GM21447 (cell line): ENCODE data around the gene FEZ2.

Experiments
- ATAC-seq: cut with Tn5 transposase; IDR thresholded peaks from one replicate; pipeline ENCODE4 v1.9.1; 2021; ENCODE audit not compliant: unreplicated experiment

FEZ2 gene

DNA sequence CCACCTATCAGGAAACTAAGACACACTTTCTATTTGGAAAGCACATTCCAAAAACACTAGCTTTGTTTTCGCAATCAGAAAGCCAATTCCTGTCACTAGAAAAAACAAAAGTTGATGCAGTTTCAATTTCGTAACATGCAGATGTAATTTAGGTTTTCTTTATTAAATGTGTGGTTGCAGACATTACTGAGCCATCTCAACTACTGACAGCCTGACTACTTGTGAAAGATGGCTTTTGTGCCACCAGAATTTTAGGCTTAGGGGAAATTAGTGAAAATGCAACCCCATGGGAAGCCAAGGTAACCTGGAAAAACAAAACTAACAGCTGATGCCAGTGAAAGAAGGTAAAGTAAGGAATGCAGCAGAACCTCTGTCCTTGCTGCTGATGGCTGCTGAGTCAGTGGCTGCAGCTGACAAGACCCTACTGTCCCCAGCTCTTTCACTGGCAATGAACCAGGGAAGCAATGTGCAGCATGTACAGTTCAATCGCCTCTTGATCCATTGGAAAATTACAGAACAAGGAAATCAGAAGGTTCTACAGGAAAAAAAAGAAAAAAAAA is 34.9 kb downstream of the FEZ2 start:
- ATAC-seq, result no peak

DNA sequence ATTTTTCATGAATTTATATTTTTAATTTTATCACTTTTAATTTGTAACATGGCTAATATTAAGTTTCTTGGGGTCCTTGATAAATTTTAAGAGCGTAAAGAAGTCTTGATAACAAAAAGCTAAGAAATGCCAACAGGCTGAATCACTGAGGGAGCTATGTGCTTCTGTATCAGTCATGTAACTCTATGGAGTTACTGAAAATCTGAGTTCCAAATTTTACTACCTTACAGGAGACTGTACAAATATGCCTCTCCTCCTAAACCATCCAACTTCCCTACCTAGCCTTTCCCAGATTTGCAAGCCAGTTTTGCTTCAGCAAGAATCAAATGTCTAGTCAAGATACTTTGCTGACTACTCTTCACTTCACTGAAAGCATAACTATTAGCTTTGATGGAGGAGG is 35.7 kb downstream of the FEZ2 start:
- ATAC-seq, result no peak

DNA sequence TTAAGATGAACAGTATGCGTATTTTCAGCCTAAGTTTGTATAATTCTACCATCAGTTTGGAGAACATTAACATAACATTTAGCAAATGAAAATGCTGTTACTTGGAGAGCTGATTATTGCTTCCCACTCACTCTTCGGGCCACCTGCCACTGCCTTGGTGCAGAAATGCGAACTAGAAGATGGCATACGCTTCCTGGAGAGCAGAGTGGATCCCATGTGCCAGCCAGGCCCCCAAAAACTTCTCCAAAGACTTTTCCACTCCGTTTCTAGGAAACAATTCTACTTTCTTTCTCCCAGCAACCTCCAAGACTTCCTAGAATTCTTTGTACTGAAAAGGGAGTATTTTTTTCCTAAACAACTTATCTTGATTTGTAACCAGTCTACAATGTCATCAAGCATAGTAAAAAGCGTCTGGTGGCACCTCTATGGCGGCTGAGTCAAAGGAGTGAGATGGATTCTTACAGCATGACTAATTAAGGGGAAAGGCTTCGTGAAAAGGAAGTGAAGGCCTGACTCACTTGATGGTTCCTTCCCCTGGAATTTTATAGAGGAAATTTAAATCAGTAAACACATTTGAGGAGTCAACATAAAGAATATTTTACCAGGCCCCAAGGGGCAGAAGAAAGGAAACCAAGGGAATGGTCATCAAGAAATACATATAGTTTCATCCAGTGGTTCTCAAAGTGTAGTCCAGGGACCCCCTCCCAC is 36.6 kb downstream of the FEZ2 start:
- ATAC-seq, result no peak

DNA sequence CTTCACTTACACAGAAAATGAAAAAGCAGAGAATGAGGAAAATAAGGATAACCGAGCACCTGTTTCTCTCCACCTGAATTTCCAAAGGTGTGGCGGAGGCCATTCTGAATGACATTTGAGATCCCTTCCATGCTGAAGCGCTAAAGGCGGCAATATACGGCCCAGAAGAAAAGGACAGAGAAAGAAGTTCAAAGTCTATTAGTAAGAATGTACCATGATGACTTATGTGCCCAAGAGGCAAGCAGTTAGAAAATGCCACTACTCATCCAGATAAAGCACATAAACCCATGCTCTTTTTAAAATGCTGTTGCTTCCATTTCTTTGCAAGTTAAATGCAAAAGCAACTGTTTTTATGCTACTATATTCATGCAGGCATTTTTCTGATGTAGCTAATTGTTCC is 37.2 kb downstream of the FEZ2 start:
- no peak for ATAC-seq

DNA sequence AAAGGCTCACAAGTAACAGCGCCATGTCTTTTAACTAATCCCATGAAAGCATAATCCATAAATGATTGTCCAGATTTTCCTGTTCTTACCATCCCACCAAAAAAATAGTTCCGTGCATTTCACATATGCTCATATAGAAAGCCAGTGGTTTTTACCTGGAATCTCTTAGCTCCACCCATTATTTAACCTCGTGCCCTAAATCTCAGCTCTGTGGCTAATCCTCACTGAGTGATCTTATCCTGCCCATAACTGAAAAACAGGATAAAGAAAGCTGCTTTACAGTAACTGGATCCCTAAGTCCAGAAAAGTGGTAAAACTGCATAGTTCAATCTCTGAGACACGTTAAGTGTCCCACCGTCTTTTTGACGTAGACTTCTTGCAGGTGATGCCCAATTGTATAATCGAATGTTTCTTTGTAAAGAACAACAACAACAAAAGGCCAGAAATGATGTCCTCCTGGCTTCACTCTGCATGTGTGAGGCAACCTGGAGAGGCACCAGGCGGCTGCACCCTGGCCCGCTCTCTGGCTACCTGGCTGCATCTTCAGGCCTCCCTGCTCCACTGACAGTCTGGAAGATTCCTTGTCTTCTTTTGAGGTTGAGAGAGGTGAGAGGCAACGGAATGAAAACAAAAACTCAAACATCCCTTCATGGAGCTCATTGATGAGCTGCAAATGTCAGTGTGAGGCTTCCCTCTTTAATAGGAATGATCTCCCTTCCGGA is 38.6 kb downstream of the FEZ2 start:
- ATAC-seq, result no peak

DNA sequence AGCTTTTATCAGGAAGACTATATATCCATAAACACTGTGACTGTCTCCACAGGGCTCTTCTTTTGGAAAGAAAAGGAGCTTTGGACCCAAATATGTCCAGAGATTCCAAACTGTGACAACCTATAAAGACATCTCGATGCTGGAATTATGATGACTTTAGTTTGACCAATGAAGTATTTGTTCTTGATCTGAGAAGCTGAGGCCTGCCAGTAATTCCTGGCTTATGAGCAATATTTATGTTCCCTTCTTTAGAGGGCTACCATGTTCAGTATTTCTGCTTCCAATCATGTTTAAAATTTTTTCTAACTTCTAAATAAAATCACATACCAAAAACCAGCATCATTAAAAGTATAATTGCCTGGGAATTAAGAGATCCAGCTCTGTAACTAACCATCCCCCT is 41.1 kb downstream of the FEZ2 start:
- no peak for ATAC-seq

DNA sequence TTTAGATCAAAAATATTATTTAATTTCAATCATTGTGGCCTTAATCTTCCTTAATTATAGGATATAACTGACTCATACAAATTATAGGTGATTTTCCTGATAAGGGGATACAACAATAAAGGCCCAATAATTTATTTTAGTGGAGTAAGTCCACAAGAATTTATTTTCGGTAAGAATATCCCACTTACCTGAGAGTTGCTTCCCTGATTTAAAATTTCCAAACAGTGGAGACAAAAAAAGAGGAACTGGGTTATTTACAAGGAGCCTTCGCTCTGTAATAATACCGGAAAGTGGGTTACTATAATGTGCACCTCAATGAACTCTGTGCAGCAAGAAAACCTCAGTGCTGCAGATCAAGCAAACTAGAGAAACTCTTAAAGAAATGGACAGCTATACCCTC is 42.2 kb downstream of the FEZ2 start:
- ATAC-seq, result no peak

DNA sequence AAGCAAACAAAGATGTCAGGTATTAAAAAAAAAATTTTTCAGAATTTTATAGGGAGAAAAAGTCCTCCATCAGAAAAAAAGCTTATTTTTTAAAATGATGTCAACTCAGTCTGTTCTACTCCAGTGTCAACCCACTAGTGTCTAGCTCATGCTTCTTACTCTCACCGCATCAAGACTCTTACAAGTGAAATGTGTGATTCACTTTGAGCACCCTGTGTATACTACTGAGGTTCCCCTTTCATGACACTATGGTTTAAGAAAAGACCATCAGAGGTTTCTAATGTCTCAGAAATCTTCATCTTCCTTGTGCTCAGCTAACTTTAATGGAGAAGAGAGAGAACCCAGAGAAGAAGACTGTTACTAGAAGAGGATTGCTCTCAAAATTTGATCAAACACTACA is 43.4 kb downstream of the FEZ2 start:
- ATAC-seq, result no peak

DNA sequence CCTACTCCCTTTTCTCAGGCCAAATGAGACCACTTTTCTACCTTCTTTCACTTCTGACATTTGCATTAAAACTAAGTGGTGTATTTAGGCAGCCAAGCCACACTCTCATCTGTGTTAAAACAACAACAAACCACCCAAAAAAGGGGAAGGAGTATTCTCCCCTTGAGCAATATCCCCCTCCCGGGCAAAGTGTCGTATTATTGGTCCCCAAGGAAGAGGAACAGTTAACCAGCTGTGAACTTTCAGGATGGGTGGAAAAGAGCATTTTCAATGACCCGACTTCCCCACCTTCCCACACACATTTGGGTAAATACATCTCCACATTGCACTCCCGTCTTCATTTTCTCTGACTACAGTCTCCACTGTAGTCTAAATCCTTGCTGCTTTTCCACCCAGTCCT is 44.3 kb downstream of the FEZ2 start:
- no peak for ATAC-seq

DNA sequence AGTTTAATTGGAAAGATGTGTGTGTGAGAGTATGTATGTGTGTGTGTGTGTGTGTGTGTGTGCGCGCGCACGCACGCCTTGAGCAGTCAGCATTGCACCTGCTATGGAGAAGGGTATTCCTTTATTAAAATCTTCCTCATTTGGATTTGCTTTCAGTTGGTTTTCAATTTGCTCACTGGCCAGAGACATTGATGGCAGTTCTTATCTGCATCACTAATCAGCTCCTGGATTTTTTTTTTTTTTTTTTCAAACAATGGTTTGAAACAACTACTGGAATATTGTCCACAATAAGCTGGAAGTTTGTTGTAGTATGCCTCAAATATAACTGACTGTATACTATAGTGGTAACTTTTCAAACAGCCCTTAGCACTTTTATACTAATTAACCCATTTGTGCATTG is 48.0 kb downstream of the FEZ2 start:
- ATAC-seq, result no peak

DNA sequence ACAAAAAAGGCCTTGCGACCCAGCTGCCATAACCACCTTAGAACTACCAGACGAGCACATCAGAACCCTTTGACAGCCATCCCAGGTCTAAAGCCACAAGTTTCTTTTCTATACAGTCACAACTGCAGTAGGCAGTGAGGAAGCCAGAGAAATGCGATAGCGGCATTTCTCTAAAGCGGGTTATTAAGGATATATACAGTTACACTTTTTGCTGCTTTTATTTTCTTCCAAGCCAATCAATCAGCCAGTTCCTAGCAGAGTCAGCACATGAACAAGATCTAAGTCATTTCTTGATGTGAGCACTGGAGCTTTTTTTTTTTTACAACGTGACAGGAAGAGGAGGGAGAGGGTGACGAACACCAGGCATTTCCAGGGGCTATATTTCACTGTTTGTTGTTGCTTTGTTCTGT is 48.8 kb downstream of the FEZ2 start:
- ATAC-seq, result no peak

DNA sequence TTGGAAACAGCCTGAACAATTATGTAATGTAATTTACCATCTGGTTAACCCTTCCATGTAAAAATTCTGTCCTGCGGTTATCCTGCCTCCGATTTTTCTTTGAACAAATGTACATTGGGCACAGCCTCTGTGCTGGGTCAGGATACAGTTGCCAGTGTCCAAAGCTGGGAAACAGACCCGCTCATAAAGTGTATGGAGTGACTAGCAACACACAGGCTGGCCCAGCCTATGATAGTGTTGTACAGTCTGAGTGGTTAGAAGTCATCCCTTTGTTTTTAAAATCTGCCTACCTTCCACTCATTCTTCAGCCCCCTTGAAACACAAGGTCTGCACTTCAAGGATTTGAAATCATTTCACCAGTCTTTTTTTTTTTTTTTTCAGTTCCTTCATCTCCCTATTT is 50.1 kb downstream of the FEZ2 start:
- no peak for ATAC-seq

DNA sequence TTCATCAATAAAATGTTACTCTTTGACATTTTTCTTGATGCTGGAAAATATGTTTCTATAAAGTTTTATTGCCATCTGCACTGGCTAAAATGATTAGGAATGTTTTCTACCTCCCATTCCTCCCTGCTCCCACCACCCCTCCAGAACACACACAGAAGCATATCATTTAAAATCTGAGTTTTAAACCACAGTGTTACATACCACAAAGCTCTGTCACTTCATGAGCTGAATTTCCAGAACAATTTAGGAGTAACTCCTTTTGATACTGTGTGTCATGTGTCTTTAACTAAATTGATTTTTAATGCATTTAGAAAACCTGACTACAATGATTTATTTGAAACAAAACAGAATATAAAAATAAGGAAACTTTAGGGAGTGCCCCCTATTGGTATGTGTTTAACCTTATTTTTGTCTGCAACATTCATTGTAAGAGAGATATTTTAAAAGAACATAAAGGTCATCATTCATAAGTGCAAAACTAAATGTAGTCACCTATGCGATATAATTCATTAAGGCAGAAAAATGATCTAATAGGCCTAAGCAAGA is 52.0 kb downstream of the FEZ2 start:
- ATAC-seq, result no peak

DNA sequence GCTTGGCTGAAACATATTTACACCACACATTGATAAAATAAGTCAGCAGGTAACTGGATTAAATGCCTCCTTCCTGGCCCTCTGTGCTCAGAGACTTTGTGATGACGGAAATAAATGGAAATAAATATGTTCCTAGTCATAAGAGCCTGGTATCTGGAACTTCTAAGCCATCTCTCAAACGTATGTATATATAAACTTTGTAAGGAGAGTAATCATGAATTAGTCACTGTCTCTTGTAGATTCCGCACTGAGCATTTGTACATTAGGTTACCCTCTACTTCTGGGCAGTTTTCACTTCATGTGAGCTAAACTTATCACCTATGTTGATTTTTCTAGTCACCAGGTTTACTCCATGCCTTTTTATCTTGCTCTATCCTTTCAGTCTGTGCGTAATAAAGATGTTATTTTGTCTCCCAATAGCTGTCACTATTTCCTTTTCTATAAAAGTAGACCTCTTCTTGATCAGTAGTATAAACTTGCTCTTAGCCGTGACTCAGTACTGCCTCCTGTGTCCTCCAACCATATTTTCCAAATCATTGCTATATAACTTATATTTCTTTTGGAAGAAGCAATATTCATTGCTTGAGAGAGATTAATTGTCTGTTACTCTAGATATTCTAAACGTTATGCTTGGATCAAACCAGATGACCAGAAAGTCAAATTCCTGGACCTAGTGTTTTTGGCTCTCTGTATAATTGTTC is 53.2 kb downstream of the FEZ2 start:
- no peak for ATAC-seq

DNA sequence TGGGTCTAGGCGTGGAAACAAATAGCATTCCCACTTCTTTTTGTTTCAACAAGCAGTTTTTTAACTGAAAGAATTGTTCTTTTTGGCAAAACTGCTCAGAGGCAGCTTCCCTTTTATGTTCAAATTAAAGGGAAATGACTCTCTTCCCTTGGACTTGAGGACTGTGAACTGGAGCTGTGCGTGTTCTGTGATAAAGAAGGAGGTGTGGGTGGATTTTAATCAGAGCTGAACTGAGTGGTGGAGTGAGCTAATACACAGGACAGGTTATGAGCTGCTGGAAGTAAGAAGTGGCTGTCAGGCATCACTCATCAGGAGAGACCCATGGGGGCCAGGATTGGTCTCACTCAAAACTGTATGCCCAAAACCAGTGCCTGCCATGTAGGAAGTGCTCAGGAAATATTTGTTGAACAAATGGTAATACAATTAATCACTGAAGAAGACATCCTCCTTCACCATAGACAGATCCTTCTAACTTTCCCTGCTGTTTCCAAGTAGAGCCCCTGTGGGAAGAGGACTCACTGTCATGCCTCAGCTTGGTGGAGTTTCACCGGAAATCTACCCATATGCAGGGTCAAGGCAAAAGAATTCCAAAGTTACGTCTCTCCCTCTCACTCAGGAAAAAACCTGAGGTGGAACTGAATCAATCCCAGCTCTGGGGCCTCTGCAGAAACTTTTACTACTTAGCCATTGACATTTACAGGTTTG is 55.9 kb downstream of the FEZ2 start:
- ATAC-seq, result no peak

DNA sequence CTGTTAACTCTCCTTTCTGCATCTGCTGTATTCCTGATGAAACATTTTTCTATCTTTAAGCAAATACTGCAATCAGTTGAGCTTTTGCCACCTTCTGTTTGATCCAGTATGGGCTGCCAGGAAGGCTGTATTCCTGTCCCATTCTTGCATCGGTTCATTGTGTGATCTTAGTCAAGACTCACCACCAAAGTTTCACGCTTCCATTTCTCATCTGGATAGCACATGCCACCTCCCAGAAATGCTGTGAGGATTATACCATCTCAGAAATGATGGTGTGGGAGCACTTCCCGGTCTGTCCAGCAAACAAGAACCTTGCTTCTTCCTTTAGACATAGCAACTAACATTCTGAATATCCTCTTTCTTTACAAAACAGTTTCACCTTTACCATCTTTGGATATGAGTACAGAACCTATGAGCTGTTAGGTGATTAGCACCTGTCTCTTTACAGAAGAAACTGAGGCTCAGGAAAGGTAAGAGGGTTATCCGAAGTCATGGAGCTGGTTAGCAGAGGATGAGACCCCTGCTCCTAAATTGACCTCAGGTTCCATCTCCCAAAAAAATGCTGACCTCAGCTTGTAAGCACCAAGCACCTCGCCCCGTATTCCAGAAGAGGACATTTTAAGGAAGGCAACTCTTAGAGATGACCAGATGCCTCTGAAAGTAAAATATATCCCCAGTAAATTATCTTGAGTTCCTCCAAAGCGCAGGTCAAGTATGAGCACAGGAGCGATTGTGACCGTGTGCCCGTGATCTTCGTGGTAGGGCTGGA is 56.8 kb downstream of the FEZ2 start:
- no peak for ATAC-seq

DNA sequence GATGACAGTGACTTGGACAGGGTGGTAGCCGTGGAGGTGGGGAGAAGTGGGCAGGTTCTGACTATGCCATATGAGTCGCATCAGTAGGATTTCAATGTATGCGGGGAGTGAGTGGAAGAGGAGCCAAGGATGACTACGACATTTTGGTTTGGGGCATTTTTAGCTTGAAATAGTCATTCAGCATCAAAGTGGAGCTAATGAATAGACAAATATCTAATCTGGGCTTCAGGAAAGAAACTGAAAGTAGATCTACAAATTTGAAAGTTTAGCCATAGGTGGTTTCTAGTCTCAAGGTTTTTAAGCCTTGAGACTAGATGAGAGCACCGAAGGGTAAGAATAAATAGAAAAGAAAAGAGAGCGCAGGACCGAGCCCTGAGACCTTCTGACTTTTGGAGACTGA is 58.3 kb downstream of the FEZ2 start:
- peak; percentile 75 for ATAC-seq

DNA sequence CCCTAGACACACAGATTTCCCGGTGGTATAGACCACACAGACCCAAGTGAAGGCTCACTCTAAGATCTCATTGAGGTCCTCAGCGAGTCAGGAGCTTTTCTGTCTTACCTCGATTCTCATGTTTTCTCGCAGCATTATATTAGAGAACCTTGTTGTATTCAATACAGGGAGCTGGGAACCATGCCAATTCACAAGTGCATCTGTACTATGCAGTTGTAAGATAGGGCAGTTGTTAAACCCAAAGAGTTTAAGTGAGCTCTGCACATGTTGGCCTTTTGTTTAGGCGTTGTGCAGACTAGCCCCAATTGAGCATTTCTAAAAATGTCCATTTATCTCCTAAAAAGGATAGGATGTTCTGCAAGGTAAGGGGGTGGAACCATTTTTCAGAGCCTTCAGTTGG is 59.6 kb downstream of the FEZ2 start:
- ATAC-seq, result no peak

DNA sequence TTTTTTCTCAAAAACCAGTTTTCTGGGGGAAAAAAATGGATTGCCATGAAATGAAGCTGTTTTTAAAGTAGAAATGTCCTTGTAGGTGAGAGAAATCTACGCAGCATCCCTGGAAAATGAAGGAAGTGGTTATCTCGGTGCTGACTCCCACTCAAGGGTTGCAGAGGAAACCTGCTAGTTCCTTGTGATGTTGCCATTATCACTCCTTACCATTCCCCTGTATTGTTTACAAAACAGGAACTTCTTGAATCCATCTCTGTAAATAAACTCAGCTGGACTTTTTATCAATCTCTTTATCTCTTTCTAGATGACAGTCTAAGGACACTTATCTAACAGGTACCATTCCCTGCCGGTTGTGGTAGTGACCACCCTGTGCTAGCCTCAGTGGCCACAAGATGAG is 61.2 kb downstream of the FEZ2 start:
- ATAC-seq, result no peak

DNA sequence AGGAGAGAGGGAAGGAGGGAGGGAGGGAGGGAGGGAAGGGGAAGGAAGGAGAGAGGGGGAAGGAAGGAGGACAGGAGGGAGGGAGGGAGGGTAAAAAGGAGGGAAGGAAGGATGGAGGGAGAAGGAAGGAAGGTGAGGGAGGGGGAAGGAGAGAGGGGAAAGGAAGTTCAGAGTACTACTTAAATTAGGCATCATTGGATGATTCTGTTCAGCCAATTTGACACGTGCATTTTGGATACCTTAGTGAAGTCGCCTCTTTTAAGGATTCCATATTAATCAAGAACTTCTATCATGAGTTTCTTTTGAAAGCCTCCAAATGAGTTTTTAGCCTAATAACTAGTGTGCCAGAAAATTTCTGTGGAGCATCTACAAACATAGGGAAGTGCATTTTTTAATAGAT is 62.9 kb downstream of the FEZ2 start:
- ATAC-seq, result no peak
